Neural cell (in vitro differentiated cells): ENCODE measurements around the gene GPR101. TPM values are rescaled to one million over a fixed set of nuclear protein-coding genes. Genes with fewer than 3 reads are reported as not detected.

Experiments
- H2AFZ ChIP-seq: fragments of 200-600, 300-800 bp; sonication (generic), shearing (Covaris generic); 2 replicates; pipeline ENCODE4 v1.6.0; 2014; ENCODE audit warnings: low read depth, mild to moderate bottlenecking, antibody characterized with exemption, low read length, moderate library complexity
- H3F3A ChIP-seq: fragments of 200-600 bp; shearing (Covaris generic); 2 replicates; pipeline ENCODE4 v1.6.1; 2016; ENCODE audit warnings: mild to moderate bottlenecking, moderate library complexity, mixed read lengths, antibody characterized with exemption, low read length; ENCODE audit not compliant: insufficient read depth, poor library complexity, severe bottlenecking
- H3K27ac ChIP-seq: fragments of 200-600, 300-800 bp; sonication (generic), shearing (Covaris generic); 2 replicates; pipeline ENCODE4 v1.5.1; 2014; ENCODE audit warnings: mild to moderate bottlenecking, low read length, moderate library complexity
- H3K27me3 ChIP-seq: fragments of 300-800, 200-600 bp; sonication (generic), shearing (Covaris generic); 2 replicates; pipeline ENCODE4 v1.6.0; 2014; ENCODE audit warnings: mild to moderate bottlenecking, low read depth, low read length, moderate library complexity; ENCODE audit not compliant: insufficient read depth
- H3K36me3 ChIP-seq: fragments of 300-800, 200-600 bp; sonication (generic), shearing (Covaris generic); 2 replicates; pipeline ENCODE4 v1.5.1; 2014; ENCODE audit warnings: mild to moderate bottlenecking, antibody characterized with exemption, low read length, moderate library complexity; ENCODE audit not compliant: insufficient read depth
- H3K4me2 ChIP-seq: fragments of 300-800, 200-600 bp; sonication (generic), shearing (Covaris generic); 2 replicates; pipeline ENCODE4 v1.6.0; 2014; ENCODE audit warnings: mild to moderate bottlenecking, low read length
- H3K4me3 ChIP-seq: fragments of 300-800, 200-600 bp; sonication (generic), shearing (Covaris generic); 2 replicates; pipeline ENCODE4 v1.5.1; 2014; ENCODE audit warnings: mild to moderate bottlenecking, low read length, moderate library complexity
- H3K79me2 ChIP-seq: fragments of 200-600 bp; shearing (Covaris generic); replicated peaks from 2 replicates; pipeline ENCODE4 v1.6.0; 2014; ENCODE audit warnings: mild to moderate bottlenecking, low read length, moderate library complexity; ENCODE audit not compliant: insufficient read depth
- H3K9ac ChIP-seq: fragments of 300-800, 200-600 bp; sonication (generic), shearing (Covaris generic); 2 replicates; pipeline ENCODE4 v1.6.1; 2016; ENCODE audit warnings: mild to moderate bottlenecking, low read length, mixed read lengths
- H3K9me2 ChIP-seq: fragments of 200-600 bp; shearing (Covaris generic); 2 replicates; pipeline ENCODE4 v1.6.1; 2016; ENCODE audit warnings: mild to moderate bottlenecking, low read length, mixed read lengths; ENCODE audit not compliant: insufficient read depth
- H3K9me3 ChIP-seq: fragments of 200-600, 300-800 bp; sonication (generic), shearing (Covaris generic); 2 replicates; pipeline ENCODE4 v1.6.1; 2016; ENCODE audit warnings: mild to moderate bottlenecking, mixed run types, low read length, moderate library complexity, mixed read lengths
- H4K20me1 ChIP-seq: fragments of 200-600 bp; shearing (Covaris generic); 2 replicates; pipeline ENCODE4 v1.6.1; 2016; ENCODE audit warnings: mild to moderate bottlenecking, mixed run types; ENCODE audit not compliant: insufficient read depth
- CTCF ChIP-seq: fragments of 450-650 bp; IDR thresholded peaks from 2 replicates; pipeline ENCODE4 v1.5.1; 2014; ENCODE audit warnings: antibody characterized with exemption, mild to moderate bottlenecking, moderate library complexity; ENCODE audit not compliant: poor library complexity, severe bottlenecking
- EP300 ChIP-seq: fragments of 450-650 bp; conservative IDR thresholded peaks from 2 replicates; pipeline ENCODE4 v1.6.1; 2014; ENCODE audit warnings: antibody characterized with exemption, mild to moderate bottlenecking, moderate library complexity; ENCODE audit not compliant: poor library complexity, severe bottlenecking
- EZH2 ChIP-seq: fragments of 200-600, 300-800 bp; shearing (Covaris generic), sonication (generic); IDR thresholded peaks from 2 replicates; pipeline ENCODE4 v1.6.1; 2014; ENCODE audit warnings: antibody characterized with exemption, low read length, borderline replicate concordance, mild to moderate bottlenecking; ENCODE audit not compliant: insufficient read depth, poor library complexity, severe bottlenecking
- MXI1 ChIP-seq: fragments of 450-650 bp; conservative IDR thresholded peaks from 2 replicates; pipeline ENCODE4 v1.6.1; 2014; ENCODE audit warnings: antibody characterized with exemption, mild to moderate bottlenecking; ENCODE audit not compliant: poor library complexity, severe bottlenecking
- POLR2AphosphoS5 ChIP-seq: IDR thresholded peaks from 2 replicates; pipeline ENCODE4 v1.6.1; 2012
- RAD21 ChIP-seq: fragments of 450-650 bp; conservative IDR thresholded peaks from 2 replicates; pipeline ENCODE4 v1.6.1; 2014; ENCODE audit warnings: antibody characterized with exemption, mild to moderate bottlenecking, moderate library complexity
- SMC3 ChIP-seq: fragments of 450-650 bp; conservative IDR thresholded peaks from 2 replicates; pipeline ENCODE4 v1.6.1; 2014; ENCODE audit warnings: antibody characterized with exemption, mild to moderate bottlenecking, moderate library complexity; ENCODE audit not compliant: poor library complexity
- TAF1 ChIP-seq: IDR thresholded peaks from 2 replicates; pipeline ENCODE4 v1.6.1; 2012; ENCODE audit warnings: low read depth
- polyA plus RNA-seq: library from polyadenylated mRNA; depleted of rRNA; stranded (reverse); fragments of >200 nt; gene quantifications from 2 replicates; pipeline ENCODE4 v1.2.3, GENCODE V29; 2014
- TF ChIP-seq, protein P1 (sequence below): IDR thresholded peaks from 2 replicates; pipeline ENCODE4 v1.6.1; 2012; ENCODE audit warnings: borderline replicate concordance

Gene GPR101
- polyA plus RNA-seq, 1 donor from 2014 or later: 0.56 TPM

DNA sequence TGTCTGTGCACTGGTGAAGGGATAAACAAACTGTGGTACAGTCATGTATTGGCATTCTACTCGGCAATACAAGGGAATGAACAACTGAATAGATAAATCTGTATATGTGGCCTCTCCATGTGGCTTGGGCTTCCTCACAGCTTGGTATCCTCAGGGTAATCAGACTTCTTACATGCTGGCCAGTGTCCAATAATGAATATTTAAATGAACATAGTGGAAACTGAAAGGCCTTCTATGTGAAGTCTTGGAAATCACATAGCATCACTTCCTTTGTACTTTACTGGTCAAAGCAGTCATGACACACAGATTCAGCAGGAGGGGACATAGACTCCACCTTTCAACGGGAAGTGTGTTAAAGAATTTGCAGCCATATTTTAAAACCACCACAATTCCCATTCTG is 33.4 kb upstream of the GPR101 start:
- Histone ChIP-seq H3K79me2 (no peaks in the 10 kb centered on the region), H2AFZ (no peak overlapping the region), H3K9me2 (no peaks in the 10 kb centered on the region), H3K27me3 (no peaks in the 10 kb centered on the region), H3K27ac (no peak overlapping the region), H3F3A (no peaks in the 10 kb centered on the region), H3K4me2 (no peak overlapping the region), H3K9ac (no peak overlapping the region), H3K36me3 (no peaks in the 10 kb centered on the region), H3K9me3 (no peaks in the 10 kb centered on the region), H4K20me1 (no peaks in the 10 kb centered on the region), H3K4me3 (no peak overlapping the region)
- TF ChIP-seq CTCF (no peak), POLR2AphosphoS5 (no peak), RAD21 (no peak), EP300 (no peak), MXI1 (no peak), SMC3 (no peak), EZH2 (no peak), TAF1 (no peak)
- TF ChIP-seq, protein P1, sequence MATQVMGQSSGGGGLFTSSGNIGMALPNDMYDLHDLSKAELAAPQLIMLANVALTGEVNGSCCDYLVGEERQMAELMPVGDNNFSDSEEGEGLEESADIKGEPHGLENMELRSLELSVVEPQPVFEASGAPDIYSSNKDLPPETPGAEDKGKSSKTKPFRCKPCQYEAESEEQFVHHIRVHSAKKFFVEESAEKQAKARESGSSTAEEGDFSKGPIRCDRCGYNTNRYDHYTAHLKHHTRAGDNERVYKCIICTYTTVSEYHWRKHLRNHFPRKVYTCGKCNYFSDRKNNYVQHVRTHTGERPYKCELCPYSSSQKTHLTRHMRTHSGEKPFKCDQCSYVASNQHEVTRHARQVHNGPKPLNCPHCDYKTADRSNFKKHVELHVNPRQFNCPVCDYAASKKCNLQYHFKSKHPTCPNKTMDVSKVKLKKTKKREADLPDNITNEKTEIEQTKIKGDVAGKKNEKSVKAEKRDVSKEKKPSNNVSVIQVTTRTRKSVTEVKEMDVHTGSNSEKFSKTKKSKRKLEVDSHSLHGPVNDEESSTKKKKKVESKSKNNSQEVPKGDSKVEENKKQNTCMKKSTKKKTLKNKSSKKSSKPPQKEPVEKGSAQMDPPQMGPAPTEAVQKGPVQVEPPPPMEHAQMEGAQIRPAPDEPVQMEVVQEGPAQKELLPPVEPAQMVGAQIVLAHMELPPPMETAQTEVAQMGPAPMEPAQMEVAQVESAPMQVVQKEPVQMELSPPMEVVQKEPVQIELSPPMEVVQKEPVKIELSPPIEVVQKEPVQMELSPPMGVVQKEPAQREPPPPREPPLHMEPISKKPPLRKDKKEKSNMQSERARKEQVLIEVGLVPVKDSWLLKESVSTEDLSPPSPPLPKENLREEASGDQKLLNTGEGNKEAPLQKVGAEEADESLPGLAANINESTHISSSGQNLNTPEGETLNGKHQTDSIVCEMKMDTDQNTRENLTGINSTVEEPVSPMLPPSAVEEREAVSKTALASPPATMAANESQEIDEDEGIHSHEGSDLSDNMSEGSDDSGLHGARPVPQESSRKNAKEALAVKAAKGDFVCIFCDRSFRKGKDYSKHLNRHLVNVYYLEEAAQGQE: no peak

GRCh38 chrX:137062915-137063617 is 29.3 kb upstream of the GPR101 start:
- no peaks in the 10 kb centered on the region for H3K9me2 ChIP-seq
- no peaks in the 10 kb centered on the region for H3K36me3 ChIP-seq
- H3K4me3 ChIP-seq: no peak overlapping the region
- H4K20me1 ChIP-seq: no peaks in the 10 kb centered on the region
- no peaks in the 10 kb centered on the region for H3K79me2 ChIP-seq
- no peaks in the 10 kb centered on the region for H3K9me3 ChIP-seq
- no peak overlapping the region for H2AFZ ChIP-seq
- peak overlapping the region; percentile 70 for H3K27ac ChIP-seq
- no peaks in the 10 kb centered on the region for H3K27me3 ChIP-seq
- peak; percentile 36 for TF ChIP-seq POLR2AphosphoS5
- TF ChIP-seq SMC3: no peak
- TF ChIP-seq CTCF: peak; percentile 12
- H3F3A ChIP-seq: no peaks in the 10 kb centered on the region
- no peak overlapping the region for H3K4me2 ChIP-seq
- peak overlapping the region; percentile 39 for H3K9ac ChIP-seq
